Retinal pigment epithelial cell (primary cell): ENCODE results near the gene KXD1.

Experiments
- DNase-seq: peaks from one replicate; pipeline ENCODE4 v3.0.0-alpha.2; 2010; ENCODE audit warnings: low read depth
- H3K4me3 ChIP-seq: 2 replicates; pipeline ENCODE4 v1.5.1; 2011; ENCODE audit warnings: mild to moderate bottlenecking, low read length, control low read depth, moderate library complexity
- CTCF ChIP-seq: conservative IDR thresholded peaks from 2 replicates; pipeline ENCODE4 v1.5.1; 2011; ENCODE audit warnings: low read depth, low read length, control low read depth, inconsistent platforms

Gene KXD1

GRCh38 chr19:18609717-18610051 is 52.0 kb downstream of the KXD1 start:
- no peak overlapping the region for H3K4me3 ChIP-seq
- no peak for DNase-seq
- TF ChIP-seq CTCF = no peak

GRCh38 chr19:18610245-18610555 is 52.5 kb downstream of the KXD1 start:
- TF ChIP-seq CTCF = no peak
- no peak for DNase-seq
- H3K4me3 ChIP-seq = no peak overlapping the region

GRCh38 chr19:18610556-18611326 is 53.1 kb downstream of the KXD1 start:
- no peak overlapping the region for H3K4me3 ChIP-seq
- TF ChIP-seq CTCF = no peak
- DNase-seq = no peak

- no peak overlapping the region for H3K4me3 ChIP-seq
- DNase-seq = no peak
- TF ChIP-seq CTCF = no peak
Observed at GRCh38 chr19:18611327-18612050, 53.8 kb downstream of the KXD1 start.

- no peak for TF ChIP-seq CTCF
- peak overlapping the region; percentile 30 for H3K4me3 ChIP-seq
- no peak for DNase-seq
Observed at GRCh38 chr19:18612051-18612771, 54.5 kb downstream of the KXD1 start.

- no peak for DNase-seq
- no peak for TF ChIP-seq CTCF
- peak within 1 kb of the TSS; percentile 30 for H3K4me3 ChIP-seq
Observed at GRCh38 chr19:18612772-18613588, 55.3 kb downstream of the KXD1 start, which contains the start of gene TMEM59L. Gene TMEM59L (plus strand): TSS chr19:18612870. CDS start chr19:18612959, 89 bp downstream.
